Breast epithelium (tissue), 3 donors: Measurements from ENCODE around the gene RYR3.

ENCODE experiments used
- POLR2A ChIP-seq: fragments of 450-650 bp; IDR thresholded peaks from one replicate; pipeline ENCODE4 v1.6.1; 2016; ENCODE audit warnings: antibody characterized with exemption, mild to moderate bottlenecking, moderate library complexity
- POLR2AphosphoS5 ChIP-seq, 3 donors: sonication (generic); formaldehyde crosslinking; IDR thresholded peaks; one replicate each; pipeline ENCODE4 v1.6.1; 2017; ENCODE audit warnings: antibody characterized with exemption in 3 of 3
- TF ChIP-seq, protein P1 (sequence below), 3 donors: fragments of 450-650 bp; IDR thresholded peaks; one replicate each; pipeline ENCODE4 v1.5.1; 2016 to 2017; ENCODE audit warnings: antibody characterized with exemption in 3 of 3, mild to moderate bottlenecking in 3 of 3, moderate library complexity in 3 of 3

DNA sequence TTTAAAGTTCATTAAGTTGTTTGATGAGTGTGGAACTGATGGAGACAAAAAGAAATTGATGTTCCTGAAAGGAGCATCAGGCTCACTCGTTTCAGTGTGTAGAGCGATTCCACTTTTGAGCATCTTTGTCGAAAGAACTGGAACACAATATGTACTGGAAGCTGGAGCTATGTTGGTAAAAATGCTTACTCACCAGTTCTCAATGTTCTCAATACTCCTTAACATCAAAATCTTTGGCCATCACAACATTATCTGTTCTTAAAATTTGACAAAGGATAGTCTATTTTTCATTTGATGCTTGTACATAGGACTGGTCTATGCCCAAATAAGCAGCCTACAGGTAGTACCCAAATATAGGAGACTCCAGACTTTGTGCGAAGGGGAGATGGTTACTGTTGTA, 18.7 kb downstream of the RYR3 start:
- TF ChIP-seq, protein P1, sequence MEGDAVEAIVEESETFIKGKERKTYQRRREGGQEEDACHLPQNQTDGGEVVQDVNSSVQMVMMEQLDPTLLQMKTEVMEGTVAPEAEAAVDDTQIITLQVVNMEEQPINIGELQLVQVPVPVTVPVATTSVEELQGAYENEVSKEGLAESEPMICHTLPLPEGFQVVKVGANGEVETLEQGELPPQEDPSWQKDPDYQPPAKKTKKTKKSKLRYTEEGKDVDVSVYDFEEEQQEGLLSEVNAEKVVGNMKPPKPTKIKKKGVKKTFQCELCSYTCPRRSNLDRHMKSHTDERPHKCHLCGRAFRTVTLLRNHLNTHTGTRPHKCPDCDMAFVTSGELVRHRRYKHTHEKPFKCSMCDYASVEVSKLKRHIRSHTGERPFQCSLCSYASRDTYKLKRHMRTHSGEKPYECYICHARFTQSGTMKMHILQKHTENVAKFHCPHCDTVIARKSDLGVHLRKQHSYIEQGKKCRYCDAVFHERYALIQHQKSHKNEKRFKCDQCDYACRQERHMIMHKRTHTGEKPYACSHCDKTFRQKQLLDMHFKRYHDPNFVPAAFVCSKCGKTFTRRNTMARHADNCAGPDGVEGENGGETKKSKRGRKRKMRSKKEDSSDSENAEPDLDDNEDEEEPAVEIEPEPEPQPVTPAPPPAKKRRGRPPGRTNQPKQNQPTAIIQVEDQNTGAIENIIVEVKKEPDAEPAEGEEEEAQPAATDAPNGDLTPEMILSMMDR (IDR thresholded peaks at IDR 0.05): no peak
- TF ChIP-seq POLR2A (no peak), POLR2AphosphoS5 (IDR thresholded peaks at IDR 0.05) (no peak)
